MCF 10A (cell line): ENCODE data around the gene SH3D19. TPM values are rescaled to one million over a fixed set of nuclear protein-coding genes. Genes with fewer than 3 reads are reported as not detected.

Source experiments
- BruUV-seq: library from RNA; stranded (reverse); fragments of 400-500 nt; replicated peaks from 2 replicates; lab custom pipeline; 2021; lab: Mats Ljungman, UMichigan
- CTCF ChIA-PET: fragments of 300-600 bp; sonication (Branson Sonifier 250); formaldehyde crosslinking; extraction: SDS; loops from one replicate; lab custom pipeline; 2021; ENCODE audit warnings: antibody characterized with exemption, inconsistent platforms; lab: Yijun Ruan, JAX
- POLR2A ChIA-PET: fragments of 300-600, 350-650 bp; sonication (Branson Sonifier 250); formaldehyde crosslinking; extraction: SDS; loops from one replicate; lab custom pipeline; 2020; ENCODE audit warnings: antibody characterized with exemption, inconsistent platforms; lab: Yijun Ruan, JAX
- DNase-seq: peaks from one replicate; pipeline ENCODE4 v3.0.0-alpha.2; 2018; ENCODE audit not compliant: unreplicated experiment
- H3K27ac Mint-ChIP-seq: one replicate; pipeline ENCODE4 v1.8.0; 2022; ENCODE audit warnings: mild to moderate bottlenecking, low read depth, mixed read lengths; ENCODE audit not compliant: unreplicated experiment
- H3K27me3 Mint-ChIP-seq: one replicate; pipeline ENCODE4 v1.8.0; 2022; ENCODE audit warnings: mixed read lengths; ENCODE audit not compliant: insufficient read depth, unreplicated experiment
- H3K36me3 Mint-ChIP-seq: one replicate; pipeline ENCODE4 v1.8.0; 2022; ENCODE audit warnings: mild to moderate bottlenecking, moderate library complexity, mixed read lengths; ENCODE audit not compliant: insufficient read depth, unreplicated experiment
- H3K4me1 Mint-ChIP-seq: one replicate; pipeline ENCODE4 v1.8.0; 2022; ENCODE audit warnings: mixed read lengths; ENCODE audit not compliant: insufficient read depth, unreplicated experiment
- H3K4me3 Mint-ChIP-seq: one replicate; pipeline ENCODE4 v1.8.0; 2022; ENCODE audit warnings: mild to moderate bottlenecking, moderate library complexity, mixed read lengths; ENCODE audit not compliant: unreplicated experiment
- H3K9me3 Mint-ChIP-seq: one replicate; pipeline ENCODE4 v1.8.0; 2022; ENCODE audit warnings: mixed read lengths; ENCODE audit not compliant: unreplicated experiment
- intact Hi-C: fragments of 100-400 bp; cut with micrococcal nuclease; formaldehyde crosslinking; loops from 2 replicates; pipeline ENCODE4 v1.14.1; 2022
- total RNA-seq: library from RNA; stranded (reverse); gene quantifications from 2 replicates; pipeline ENCODE4 v1.2.3, GENCODE V29; 2022
- TF ChIP-seq, protein P1 (sequence below): fragments of 200-600 bp; IDR thresholded peaks from one replicate; pipeline ENCODE4 v1.8.0; 2022; ENCODE audit warnings: antibody characterized with exemption, mild to moderate bottlenecking; ENCODE audit not compliant: unreplicated experiment

Gene SH3D19
- total RNA-seq, 1 experiment from 2014 or later = 51.3 TPM

- no peaks in the 10 kb centered on the region for H3K9me3 Mint-ChIP-seq
- H3K4me3 Mint-ChIP-seq = no peak overlapping the region
- H3K4me1 Mint-ChIP-seq = no peaks in the 10 kb centered on the region
- no peak overlapping the region for H3K27ac Mint-ChIP-seq
- TF ChIP-seq, protein P1, sequence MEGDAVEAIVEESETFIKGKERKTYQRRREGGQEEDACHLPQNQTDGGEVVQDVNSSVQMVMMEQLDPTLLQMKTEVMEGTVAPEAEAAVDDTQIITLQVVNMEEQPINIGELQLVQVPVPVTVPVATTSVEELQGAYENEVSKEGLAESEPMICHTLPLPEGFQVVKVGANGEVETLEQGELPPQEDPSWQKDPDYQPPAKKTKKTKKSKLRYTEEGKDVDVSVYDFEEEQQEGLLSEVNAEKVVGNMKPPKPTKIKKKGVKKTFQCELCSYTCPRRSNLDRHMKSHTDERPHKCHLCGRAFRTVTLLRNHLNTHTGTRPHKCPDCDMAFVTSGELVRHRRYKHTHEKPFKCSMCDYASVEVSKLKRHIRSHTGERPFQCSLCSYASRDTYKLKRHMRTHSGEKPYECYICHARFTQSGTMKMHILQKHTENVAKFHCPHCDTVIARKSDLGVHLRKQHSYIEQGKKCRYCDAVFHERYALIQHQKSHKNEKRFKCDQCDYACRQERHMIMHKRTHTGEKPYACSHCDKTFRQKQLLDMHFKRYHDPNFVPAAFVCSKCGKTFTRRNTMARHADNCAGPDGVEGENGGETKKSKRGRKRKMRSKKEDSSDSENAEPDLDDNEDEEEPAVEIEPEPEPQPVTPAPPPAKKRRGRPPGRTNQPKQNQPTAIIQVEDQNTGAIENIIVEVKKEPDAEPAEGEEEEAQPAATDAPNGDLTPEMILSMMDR = no peak
- intact Hi-C loops = no loop called here
- BruUV-seq = no TSS peak
- ChIA-PET POLR2A (no interaction called here), CTCF (interaction anchor here (1.0 kb wide), 1 partner anchor 13 kb away, joined by 4 read pairs; no protein-coding TSS in a partner anchor)
- no peaks in the 10 kb centered on the region for H3K27me3 Mint-ChIP-seq
- no peak for DNase-seq
- H3K36me3 Mint-ChIP-seq = no peaks in the 10 kb centered on the region
Measured at GRCh38 chr4:151251603-151252304, 73.7 kb downstream of the SH3D19 start.

- TF ChIP-seq, protein P1 = no peak
- no peaks in the 10 kb centered on the region for H3K27me3 Mint-ChIP-seq
- ChIA-PET POLR2A (no interaction called here), CTCF (interaction anchor here (0.5 kb wide), 1 partner anchor 117 kb away, joined by 5 read pairs; no protein-coding TSS in a partner anchor)
- H3K27ac Mint-ChIP-seq = no peak overlapping the region
- no peaks in the 10 kb centered on the region for H3K9me3 Mint-ChIP-seq
- intact Hi-C loops = no loop called here
- BruUV-seq = no TSS peak
- no peak for DNase-seq
- peaks cover 4% of the 10 kb centered on the region for H3K36me3 Mint-ChIP-seq
- H3K4me3 Mint-ChIP-seq = no peak overlapping the region
- H3K4me1 Mint-ChIP-seq = no peaks in the 10 kb centered on the region
Measured at GRCh38 chr4:151250706-151251105, 74.7 kb downstream of the SH3D19 start.

DNA sequence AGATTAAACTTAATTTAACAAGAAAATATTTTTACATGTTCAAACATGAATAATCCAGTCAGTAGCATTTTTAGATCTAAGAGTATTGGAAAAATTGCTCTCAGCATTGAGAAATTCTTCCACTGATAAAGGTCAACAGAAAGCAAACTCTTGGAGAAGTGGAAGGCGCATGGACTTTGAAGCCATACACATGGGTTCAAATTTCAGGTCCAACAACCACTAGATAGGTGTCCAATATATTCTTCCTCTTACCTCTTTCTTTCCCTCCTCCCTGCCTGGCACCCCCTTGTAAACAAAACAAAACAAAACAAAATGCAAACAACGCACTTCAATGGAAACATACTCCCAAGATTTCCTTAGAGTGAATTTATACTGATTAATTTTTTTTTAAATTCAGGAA lies 76.9 kb downstream of the SH3D19 start:
- H3K27me3 Mint-ChIP-seq = no peaks in the 10 kb centered on the region
- intact Hi-C loops = no loop called here
- no peak overlapping the region for H3K4me3 Mint-ChIP-seq
- no peaks in the 10 kb centered on the region for H3K9me3 Mint-ChIP-seq
- no TSS peak for BruUV-seq
- DNase-seq = no peak
- peaks cover 5% of the 10 kb centered on the region for H3K4me1 Mint-ChIP-seq
- ChIA-PET CTCF (interaction anchor here (0.7 kb wide), 1 partner anchor 354 kb away, joined by 3 read pairs; no protein-coding TSS in a partner anchor), POLR2A (interaction anchor here (0.7 kb wide), 1 partner anchor 258 kb away, joined by 3 read pairs; no protein-coding TSS in a partner anchor)
- TF ChIP-seq, protein P1 = no peak
- peaks cover 12% of the 10 kb centered on the region for H3K36me3 Mint-ChIP-seq
- H3K27ac Mint-ChIP-seq = no peak overlapping the region

DNA sequence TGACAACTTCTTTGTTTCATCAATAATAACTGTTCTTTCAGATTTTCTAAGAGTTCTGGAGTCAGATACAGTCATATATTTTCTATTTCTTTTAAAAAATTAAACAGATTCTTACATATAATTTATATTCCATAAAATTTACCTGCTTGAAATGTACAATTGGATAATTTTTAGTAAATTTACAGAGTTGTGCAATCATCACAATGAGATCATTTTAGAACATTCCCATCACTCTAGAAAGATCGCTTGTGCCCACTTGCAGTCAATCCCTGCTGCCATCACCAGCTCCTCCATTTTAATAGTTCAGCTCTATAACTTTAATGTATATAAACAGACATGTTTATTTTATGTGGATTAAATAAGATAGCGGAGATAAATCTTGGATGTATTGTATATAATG lies 78.0 kb downstream of the SH3D19 start:
- no peak for DNase-seq
- CTCF ChIA-PET = interaction anchor here (0.5 to 1.2 kb wide), 4 partner anchors 49 to 126 kb away, joined by 3 read pairs; no protein-coding TSS in a partner anchor

More for the DNA sequence above, 78.0 kb downstream of the SH3D19 start:
- Mint-ChIP-seq H3K27me3 (no peaks in the 10 kb centered on the region), H3K9me3 (no peaks in the 10 kb centered on the region), H3K4me1 (peaks cover 5% of the 10 kb centered on the region), H3K4me3 (no peak overlapping the region), H3K36me3 (peaks cover 12% of the 10 kb centered on the region), H3K27ac (no peak overlapping the region)
- BruUV-seq = no TSS peak
- intact Hi-C loops = no loop called here
- POLR2A ChIA-PET = no interaction called here
- TF ChIP-seq, protein P1 = no peak
